Activated naive CD8-positive, alpha-beta T cell treated with anti-CD3 and anti-CD28 coated beads, Interleukin-2, amount 10 ng/mL, durations not matched to agents 7 days and 5 days (primary cell): Measurements from ENCODE around the gene BACH2. TPM values are rescaled to one million over a fixed set of nuclear protein-coding genes. Genes with fewer than 3 reads are reported as not detected.

Source experiments
- ATAC-seq: fragments of 150-1000 bp; cut with Tn5 transposase; one replicate; pipeline ENCODE4 v1.10.0; 2021; ENCODE audit warnings: low read depth, moderate library complexity
- POLR2A ChIA-PET: fragments of 350-600 bp; sonication (Branson Sonifier 250); formaldehyde crosslinking; loops from one replicate; lab custom pipeline; 2021; ENCODE audit warnings: antibody characterized with exemption; lab: Charles Lee
- DNase-seq: peaks from one replicate; pipeline ENCODE4 v3.0.0; 2021
- H3K27ac Mint-ChIP-seq: one replicate; pipeline ENCODE4 v1.8.0; 2022; ENCODE audit warnings: mild to moderate bottlenecking, mixed read lengths
- H3K27me3 Mint-ChIP-seq: one replicate; pipeline ENCODE4 v1.8.0; 2022; ENCODE audit warnings: mild to moderate bottlenecking, moderate library complexity, mixed read lengths
- H3K36me3 Mint-ChIP-seq: one replicate; pipeline ENCODE4 v1.8.0; 2021; ENCODE audit warnings: mild to moderate bottlenecking, mixed read lengths
- H3K4me1 Mint-ChIP-seq: one replicate; pipeline ENCODE4 v1.8.0; 2021; ENCODE audit warnings: mixed read lengths
- H3K4me3 Mint-ChIP-seq: one replicate; pipeline ENCODE4 v1.8.0; 2022; ENCODE audit warnings: mild to moderate bottlenecking, moderate library complexity, mixed read lengths
- H3K9me3 Mint-ChIP-seq: one replicate; pipeline ENCODE4 v1.8.0; 2021; ENCODE audit warnings: mixed read lengths
- total RNA-seq, 2 experiments: library from RNA; stranded (reverse); gene quantifications; one replicate each; pipeline ENCODE4 v1.2.3, GENCODE V29; 2021

Gene BACH2
- total RNA-seq, 2 experiments from 2014 or later: 61.7 to 65.8 TPM

DNA sequence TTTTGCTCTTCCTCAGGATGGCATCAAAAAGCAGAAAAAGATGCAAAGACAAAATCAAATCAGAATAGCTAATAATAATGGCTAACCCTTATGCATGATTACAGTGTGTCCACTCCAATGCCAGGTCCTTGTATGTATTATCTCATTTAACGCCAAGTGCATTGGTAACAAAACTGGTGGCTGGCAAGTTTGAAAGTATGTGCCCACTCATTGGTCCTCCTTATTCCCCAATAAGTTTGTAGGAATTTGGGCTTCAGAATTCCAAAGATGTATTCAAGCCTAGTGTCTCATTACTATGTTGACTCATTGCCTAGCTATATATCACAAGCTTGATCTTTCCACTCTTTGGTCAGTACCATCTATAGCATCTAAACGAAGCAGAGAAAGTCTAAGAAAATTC lies 205.8 kb downstream of the BACH2 start:
- POLR2A ChIA-PET: no interaction called here
- Mint-ChIP-seq H3K36me3 (peaks cover 32% of the 10 kb centered on the region), H3K9me3 (no peaks in the 10 kb centered on the region), H3K27ac (no peak overlapping the region), H3K4me1 (peaks cover 54% of the 10 kb centered on the region), H3K27me3 (no peaks in the 10 kb centered on the region), H3K4me3 (no peak overlapping the region)
- no peak for ATAC-seq
- no peak for DNase-seq

DNA sequence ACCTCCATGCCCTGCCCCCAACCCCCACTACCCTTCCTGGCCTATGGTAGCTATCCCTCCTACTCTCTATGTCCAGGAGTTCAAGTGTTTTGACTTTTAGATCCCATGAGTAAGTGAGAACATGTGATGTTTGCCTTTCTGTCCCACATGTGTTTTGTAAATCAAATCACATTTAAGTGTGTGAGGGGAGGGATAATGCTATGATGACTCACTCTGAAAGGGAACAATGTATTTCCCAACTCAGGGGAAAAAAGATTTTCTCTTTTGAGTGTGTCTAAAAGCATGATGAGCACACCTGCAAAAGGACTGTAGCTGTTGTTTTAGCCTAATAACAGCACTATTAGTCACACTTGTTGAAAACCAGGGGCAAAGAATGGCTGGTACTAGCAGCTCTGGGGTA lies 208.6 kb downstream of the BACH2 start:
- H3K27ac Mint-ChIP-seq: peak overlapping the region; percentile 60
- H3K36me3 Mint-ChIP-seq: peaks cover 33% of the 10 kb centered on the region
- H3K9me3 Mint-ChIP-seq: no peaks in the 10 kb centered on the region
- ATAC-seq: no peak
- peaks cover 50% of the 10 kb centered on the region for H3K4me1 Mint-ChIP-seq
- no peak for DNase-seq
- H3K27me3 Mint-ChIP-seq: no peaks in the 10 kb centered on the region
- POLR2A ChIA-PET: interaction anchor here (0.7 kb wide), 1 partner anchor 18 kb away, joined by 4 read pairs; no protein-coding TSS in a partner anchor
- no peak overlapping the region for H3K4me3 Mint-ChIP-seq

DNA sequence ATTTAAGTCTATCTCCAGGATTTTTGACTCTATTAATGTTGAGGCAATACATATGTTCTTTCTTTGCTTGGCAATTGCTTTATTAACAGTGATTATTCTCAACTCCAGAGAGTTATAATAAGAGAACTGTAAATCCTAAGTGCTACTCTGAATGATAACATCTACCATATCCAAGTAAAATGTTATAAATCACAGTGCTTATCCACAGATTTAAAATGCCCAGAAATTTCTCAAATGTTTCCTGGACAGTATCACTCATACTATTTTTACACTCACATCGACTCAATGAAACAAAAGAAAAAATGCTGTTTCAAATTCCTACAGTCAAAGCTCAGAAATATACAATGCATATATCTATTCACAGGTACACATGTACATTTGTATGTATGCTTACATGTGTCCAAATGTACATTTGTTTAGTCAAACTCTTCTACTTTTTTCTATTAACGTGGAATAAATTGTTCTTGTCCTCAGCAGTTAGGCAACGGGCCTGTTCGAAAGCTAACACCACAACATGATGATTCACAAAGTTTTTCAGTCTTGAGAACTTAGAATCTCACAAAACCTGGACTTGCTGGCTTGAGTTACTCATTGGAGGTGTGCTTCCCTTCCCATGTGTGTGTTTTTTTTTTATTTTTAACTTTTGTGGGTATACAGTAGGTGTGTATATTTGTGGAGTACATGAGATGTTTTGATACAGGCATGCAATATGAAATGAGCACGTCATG lies 209.4 kb downstream of the BACH2 start:
- ATAC-seq: no peak
- H3K4me1 Mint-ChIP-seq: peaks cover 56% of the 10 kb centered on the region
- H3K9me3 Mint-ChIP-seq: no peaks in the 10 kb centered on the region
- POLR2A ChIA-PET: no interaction called here
- no peak for DNase-seq
- H3K4me3 Mint-ChIP-seq: no peak overlapping the region
- H3K27ac Mint-ChIP-seq: peak overlapping the region; percentile 5
- H3K27me3 Mint-ChIP-seq: no peaks in the 10 kb centered on the region
- peaks cover 33% of the 10 kb centered on the region for H3K36me3 Mint-ChIP-seq

DNA sequence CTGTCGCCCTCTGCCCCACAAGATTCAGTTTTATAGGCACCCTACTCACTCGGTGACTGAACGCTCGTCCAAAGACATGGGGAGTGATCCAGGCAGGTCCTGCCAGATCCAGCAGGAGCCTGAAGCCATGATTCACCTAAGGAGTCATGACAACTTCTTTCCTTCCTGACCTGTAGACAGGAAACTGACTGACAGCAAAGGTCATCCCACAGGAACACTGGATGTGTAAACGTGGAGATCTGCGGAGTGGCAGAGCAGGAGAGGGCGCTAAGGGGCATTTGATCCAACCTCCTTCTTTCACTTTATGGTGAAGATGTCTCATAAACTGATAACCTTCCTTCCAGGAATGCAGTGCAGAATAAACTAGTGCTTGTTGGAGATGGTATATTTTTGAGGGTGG lies 210.1 kb downstream of the BACH2 start:
- ATAC-seq (no peak), DNase-seq (no peak)
- Mint-ChIP-seq H3K9me3 (no peaks in the 10 kb centered on the region), H3K27me3 (no peaks in the 10 kb centered on the region), H3K4me1 (peaks cover 63% of the 10 kb centered on the region), H3K36me3 (peaks cover 34% of the 10 kb centered on the region), H3K27ac (no peak overlapping the region), H3K4me3 (no peak overlapping the region)
- POLR2A ChIA-PET: no interaction called here

DNA sequence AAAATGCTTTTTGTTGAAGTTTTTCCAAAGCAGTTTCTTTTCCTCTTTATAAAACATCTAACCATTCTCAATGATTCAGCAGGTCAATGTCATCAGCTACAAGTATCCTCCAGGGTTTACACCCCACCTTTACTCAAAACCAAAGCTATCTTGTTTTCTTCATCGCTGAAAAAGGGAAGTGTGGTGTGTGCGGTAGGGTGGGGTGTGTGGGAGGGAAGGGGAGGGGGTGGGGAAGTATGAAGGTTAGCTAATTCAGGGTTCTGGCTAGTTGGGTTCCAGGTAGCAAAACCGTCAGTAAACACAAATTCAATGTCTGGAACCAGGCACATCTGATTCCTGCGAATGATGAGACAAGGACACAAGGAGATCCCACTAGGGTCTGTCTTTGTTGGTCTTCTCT lies 212.8 kb downstream of the BACH2 start:
- H3K27ac Mint-ChIP-seq: peak overlapping the region; percentile 74
- peaks cover 42% of the 10 kb centered on the region for H3K36me3 Mint-ChIP-seq
- POLR2A ChIA-PET: interaction anchor here (1.0 to 5.0 kb wide), 8 partner anchors 9 to 104 kb away, joined by 3 to 53 read pairs (median 6); no protein-coding TSS in a partner anchor
- ATAC-seq: peak; percentile 22
- peak overlapping the region; percentile 66 for H3K4me3 Mint-ChIP-seq
- no peaks in the 10 kb centered on the region for H3K27me3 Mint-ChIP-seq
- H3K4me1 Mint-ChIP-seq: peaks cover 61% of the 10 kb centered on the region
- no peak for DNase-seq
- no peaks in the 10 kb centered on the region for H3K9me3 Mint-ChIP-seq

DNA sequence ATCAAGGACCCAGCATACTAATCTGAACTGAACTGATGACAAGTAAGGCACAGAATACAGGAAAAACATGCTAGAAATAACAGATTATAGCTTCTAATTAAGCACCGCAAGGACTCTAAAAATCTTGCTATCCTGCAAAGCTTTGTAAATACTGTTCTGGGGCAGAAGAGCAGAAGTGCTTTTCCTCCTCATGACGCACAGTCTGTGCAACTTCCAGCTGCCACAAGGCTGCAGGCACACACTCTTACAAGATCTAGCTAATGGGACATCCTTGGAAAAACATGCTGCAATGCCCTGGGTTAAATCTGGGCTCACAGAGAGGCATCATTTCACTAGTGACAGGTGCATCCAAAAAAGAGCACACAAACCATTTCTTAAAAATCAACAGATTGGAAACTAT lies 213.8 kb downstream of the BACH2 start:
- Mint-ChIP-seq H3K4me3 (peak overlapping the region; percentile 56), H3K27ac (peak overlapping the region; percentile 73), H3K9me3 (no peaks in the 10 kb centered on the region), H3K27me3 (no peaks in the 10 kb centered on the region), H3K4me1 (peaks cover 65% of the 10 kb centered on the region), H3K36me3 (peaks cover 47% of the 10 kb centered on the region)
- ATAC-seq (no peak), DNase-seq (no peak)
- POLR2A ChIA-PET: interaction anchor here (1.2 to 5.0 kb wide), 8 partner anchors 15 to 1003 kb away, joined by 3 to 53 read pairs (median 6); no protein-coding TSS in a partner anchor

DNA sequence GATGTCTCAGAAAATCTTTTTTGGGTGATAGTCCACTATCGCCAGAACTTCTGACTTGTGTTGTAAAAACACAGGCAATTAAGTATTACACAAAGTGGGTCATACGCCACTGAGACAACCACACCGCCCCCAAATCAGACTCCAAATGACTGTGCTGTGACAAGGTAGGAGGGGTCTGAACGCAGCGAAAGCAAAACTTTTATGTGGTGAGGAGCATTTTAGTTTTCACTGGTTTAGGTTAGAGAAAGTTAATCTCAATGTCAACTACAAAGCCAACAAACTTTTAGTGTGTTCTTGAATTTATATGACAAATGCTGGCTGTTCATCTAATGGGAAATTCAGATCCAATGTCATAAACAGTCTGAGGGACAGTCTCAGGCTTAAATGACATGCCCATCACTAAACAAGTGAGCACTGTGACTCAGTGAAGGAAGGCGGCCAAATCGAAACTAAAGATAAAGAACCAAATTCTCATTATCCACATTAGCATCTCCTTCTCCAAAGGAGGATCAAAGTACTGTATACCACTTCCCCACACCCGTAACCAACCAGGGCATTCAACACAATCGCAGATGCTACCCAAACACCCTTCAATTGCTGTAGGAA lies 215.7 kb downstream of the BACH2 start:
- H3K4me1 Mint-ChIP-seq: peaks cover 68% of the 10 kb centered on the region
- H3K36me3 Mint-ChIP-seq: peaks cover 53% of the 10 kb centered on the region
- ATAC-seq: peak; percentile 75
- no peaks in the 10 kb centered on the region for H3K27me3 Mint-ChIP-seq
- H3K27ac Mint-ChIP-seq: peak overlapping the region; percentile 92
- H3K9me3 Mint-ChIP-seq: no peaks in the 10 kb centered on the region
- peak; percentile 76 for DNase-seq
- POLR2A ChIA-PET: interaction anchor here (0.6 to 5.0 kb wide), 9 partner anchors 11 to 1001 kb away, joined by 3 to 53 read pairs (median 4); partner anchors contain the start of gene PNRC1
- peak overlapping the region; percentile 94 for H3K4me3 Mint-ChIP-seq

DNA sequence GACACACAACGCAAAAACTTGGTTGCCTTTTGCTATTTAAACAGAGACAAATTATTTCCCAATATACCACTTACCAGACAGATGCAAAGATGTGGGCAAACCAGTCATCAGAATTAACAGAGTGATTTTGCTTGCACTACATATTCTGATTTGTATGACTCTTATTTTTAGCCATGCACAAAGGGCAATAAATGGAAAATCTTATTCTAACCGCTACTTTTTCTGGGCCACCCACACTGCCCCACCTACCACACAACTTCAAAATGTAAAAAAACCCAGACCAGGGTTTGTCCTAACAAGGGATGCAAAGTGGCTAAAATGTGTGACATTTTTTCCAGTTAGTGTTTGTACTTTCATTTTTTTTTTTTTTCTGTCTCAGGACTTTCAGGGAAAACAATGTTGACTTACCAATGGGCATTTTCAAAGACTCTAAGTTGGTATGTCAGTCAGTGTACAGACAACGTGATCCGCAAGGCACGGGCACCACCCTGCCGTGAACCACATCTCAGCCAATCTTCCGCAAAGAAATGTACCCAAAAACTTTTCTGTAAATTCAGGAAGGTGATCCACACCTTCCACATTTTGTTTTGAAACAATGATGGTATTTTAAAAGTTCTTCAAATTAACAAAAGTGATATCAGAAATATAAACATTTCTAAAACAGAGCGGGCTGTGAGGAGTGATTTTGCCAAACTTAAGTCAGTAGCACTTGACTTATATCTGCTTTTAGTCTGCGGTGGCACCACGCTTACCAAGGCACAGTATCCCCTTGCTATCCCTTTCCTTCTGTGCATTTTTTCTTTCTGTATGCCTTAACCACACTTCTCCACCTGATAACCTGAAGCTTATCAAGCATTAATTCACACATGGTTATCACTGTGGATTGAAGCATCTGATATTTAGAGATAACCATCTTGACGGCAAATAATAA lies 216.8 kb downstream of the BACH2 start:
- POLR2A ChIA-PET: interaction anchor here (0.6 to 5.0 kb wide), 9 partner anchors 13 to 999 kb away, joined by 3 to 53 read pairs (median 4); partner anchors contain the start of gene PNRC1
- H3K4me3 Mint-ChIP-seq: peak overlapping the region; percentile 94
- no peaks in the 10 kb centered on the region for H3K27me3 Mint-ChIP-seq
- H3K36me3 Mint-ChIP-seq: peaks cover 49% of the 10 kb centered on the region
- peak overlapping the region; percentile 92 for H3K27ac Mint-ChIP-seq
- DNase-seq (no peak), ATAC-seq (no peak)
- peaks cover 69% of the 10 kb centered on the region for H3K4me1 Mint-ChIP-seq
- no peaks in the 10 kb centered on the region for H3K9me3 Mint-ChIP-seq

DNA sequence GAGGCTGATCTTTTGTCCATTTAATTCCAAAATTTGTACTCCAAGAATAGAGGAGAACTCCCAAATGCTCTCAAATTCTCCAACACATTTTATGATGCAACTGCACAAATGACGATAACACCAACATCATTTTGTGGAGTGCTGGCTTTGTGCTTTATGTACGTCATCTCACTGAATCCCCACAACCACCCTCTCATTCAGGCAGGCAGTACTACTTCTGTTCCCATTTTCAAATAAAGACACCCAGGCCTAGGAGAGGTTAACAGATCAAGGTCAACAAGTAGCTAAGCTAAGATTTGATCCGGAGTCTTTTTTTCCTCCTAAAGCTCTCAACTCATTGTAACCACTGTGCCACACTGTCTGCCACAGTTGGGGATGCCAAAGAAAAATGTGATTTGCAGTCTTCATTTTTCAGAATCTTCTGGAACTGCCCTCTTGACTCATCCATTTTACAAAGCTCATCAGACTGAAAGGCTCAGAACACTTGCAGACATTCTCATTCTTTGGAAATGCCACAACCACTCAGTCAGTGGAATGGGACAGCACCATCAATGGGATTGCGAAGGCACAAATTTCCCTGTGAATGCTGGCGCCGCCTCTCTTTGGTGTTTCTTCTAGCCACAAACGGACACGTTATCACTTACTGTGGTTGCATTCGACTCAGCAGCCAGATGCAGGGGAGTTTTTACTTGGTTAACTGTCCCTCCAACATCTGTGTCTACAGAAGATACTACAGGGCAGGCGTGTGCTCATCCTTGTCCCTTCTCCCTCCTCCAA lies 217.9 kb downstream of the BACH2 start:
- POLR2A ChIA-PET: interaction anchor here (0.9 to 1.8 kb wide), 7 partner anchors 11 to 109 kb away, joined by 3 to 8 read pairs (median 5); no protein-coding TSS in a partner anchor
- Mint-ChIP-seq H3K27me3 (no peaks in the 10 kb centered on the region), H3K4me1 (peaks cover 71% of the 10 kb centered on the region), H3K4me3 (peak overlapping the region; percentile 94), H3K36me3 (peaks cover 54% of the 10 kb centered on the region), H3K9me3 (no peaks in the 10 kb centered on the region), H3K27ac (peak overlapping the region; percentile 92)
- ATAC-seq (peak; percentile 31), DNase-seq (peak; percentile 53)

DNA sequence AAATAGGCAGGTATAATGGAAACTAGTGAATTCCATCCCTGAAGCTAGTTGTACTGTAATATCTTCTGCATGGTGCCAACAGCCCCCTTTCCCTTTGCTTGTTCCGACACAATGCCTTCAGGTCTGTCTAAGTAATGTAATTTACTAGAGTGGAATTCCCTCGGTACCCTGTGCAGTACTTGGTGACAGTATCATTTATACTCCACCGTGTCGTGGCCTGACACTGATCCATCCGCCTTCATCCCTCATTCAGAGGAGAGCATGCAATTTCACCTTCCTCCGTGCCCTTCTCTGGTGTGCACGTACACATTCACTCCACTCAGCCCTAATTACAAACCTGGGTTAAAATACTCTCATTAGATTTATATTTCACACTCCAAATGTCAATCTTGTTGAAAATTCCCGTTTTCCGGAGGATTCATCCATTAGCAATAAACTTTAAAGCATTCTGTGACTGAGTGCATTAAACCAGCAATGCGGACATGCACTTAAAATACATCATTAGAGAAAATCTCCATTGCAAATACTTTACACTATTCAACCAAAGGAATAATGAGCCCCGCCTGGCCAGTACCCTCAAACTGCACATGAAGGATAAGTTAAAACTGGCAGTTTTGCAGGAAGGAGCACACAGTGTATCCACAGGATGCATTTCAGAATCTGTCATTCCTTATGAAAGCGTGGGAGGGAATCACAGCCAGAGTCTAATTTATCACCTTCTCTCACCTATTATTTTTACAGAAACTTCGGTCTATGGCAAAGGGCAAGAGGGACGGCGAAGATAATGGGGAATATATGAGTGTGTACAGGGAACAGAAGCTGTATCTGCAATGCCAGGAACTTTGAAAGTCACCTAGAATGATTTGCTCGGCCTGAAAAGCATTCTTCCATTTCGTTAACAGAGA lies 219.9 kb downstream of the BACH2 start:
- H3K4me3 Mint-ChIP-seq: peak overlapping the region; percentile 94
- no peaks in the 10 kb centered on the region for H3K9me3 Mint-ChIP-seq
- no peak for ATAC-seq
- no peak for DNase-seq
- H3K36me3 Mint-ChIP-seq: peaks cover 68% of the 10 kb centered on the region
- peaks cover 77% of the 10 kb centered on the region for H3K4me1 Mint-ChIP-seq
- H3K27ac Mint-ChIP-seq: peak overlapping the region; percentile 22
- H3K27me3 Mint-ChIP-seq: no peaks in the 10 kb centered on the region
- POLR2A ChIA-PET: interaction anchor here (0.6 kb wide), 1 partner anchor 31 kb away, joined by 3 read pairs; no protein-coding TSS in a partner anchor

DNA sequence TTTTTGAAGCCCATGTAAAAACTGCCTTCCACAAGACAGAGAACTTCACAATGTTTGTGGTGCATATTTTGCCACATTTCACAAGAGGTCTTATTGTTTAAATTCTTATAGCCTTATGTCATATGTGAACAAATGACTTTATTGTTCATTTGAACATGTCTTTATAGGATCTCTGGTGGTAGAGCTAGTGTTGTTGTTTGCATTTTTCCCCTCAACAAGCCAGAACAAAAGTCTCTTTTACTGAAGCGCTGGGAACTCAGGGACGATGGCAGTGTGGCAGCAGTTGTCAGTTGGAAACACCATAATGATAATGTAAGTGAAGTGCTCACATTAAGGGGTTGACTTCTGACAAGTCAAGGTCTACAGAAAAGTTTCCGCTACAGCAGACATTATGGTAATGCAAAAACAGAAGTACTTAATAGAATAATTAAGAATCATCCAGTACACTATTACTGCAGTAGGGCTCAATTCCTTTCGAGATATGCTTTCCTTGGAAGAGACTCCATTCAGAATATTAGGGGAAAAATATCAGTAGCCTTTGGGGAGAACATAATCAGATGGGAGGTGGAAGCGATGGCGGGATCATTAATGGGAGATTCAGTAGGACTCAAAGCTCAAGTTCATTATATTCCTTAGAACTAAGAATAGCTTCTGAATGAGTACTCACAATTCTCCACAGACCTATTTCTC lies 222.3 kb downstream of the BACH2 start:
- Mint-ChIP-seq H3K9me3 (no peaks in the 10 kb centered on the region), H3K4me1 (peaks cover 86% of the 10 kb centered on the region), H3K27ac (peak overlapping the region; percentile 62), H3K36me3 (peaks cover 70% of the 10 kb centered on the region), H3K4me3 (peak overlapping the region; percentile 76), H3K27me3 (no peaks in the 10 kb centered on the region)
- DNase-seq: no peak
- POLR2A ChIA-PET: no interaction called here
- no peak for ATAC-seq
